ENCODE results near the gene FUZ. TPM values are rescaled to one million over a fixed set of nuclear protein-coding genes. Genes with fewer than 3 reads are reported as not detected.

The FUZ gene
- total RNA-seq, 1 donor from 2014 or later, result 26.8 TPM

- no peaks in the 10 kb centered on the region for H3K9me3 Mint-ChIP-seq
- TF ChIP-seq CTCF (conservative IDR thresholded peaks at IDR 0.05), result no peak
- H3K36me3 Mint-ChIP-seq, result peaks cover 30% of the 10 kb centered on the region
- H3K4me1 Mint-ChIP-seq (ENCODE audit: unreplicated experiment), result peaks cover 4% of the 10 kb centered on the region
- H3K27ac Mint-ChIP-seq, result no peak overlapping the region
- H3K27me3 Mint-ChIP-seq, result no peaks in the 10 kb centered on the region
- no peak for DNase-seq (ENCODE audit: extremely low spot score, unreplicated experiment)
- H3K4me3 Mint-ChIP-seq, result no peak overlapping the region
These were observed 24.3 kb upstream of the FUZ start for GRCh38 chr19:49837425-49837824.

GRCh38 chr19:49837009-49837310 is 23.9 kb upstream of the FUZ start:
- peak; percentile 62 for DNase-seq (ENCODE audit: extremely low spot score, unreplicated experiment)
- Mint-ChIP-seq H3K9me3 (no peaks in the 10 kb centered on the region), H3K4me3 (no peak overlapping the region), H3K36me3 (peaks cover 30% of the 10 kb centered on the region), H3K27ac (no peak overlapping the region), H3K4me1 (ENCODE audit: unreplicated experiment) (peaks cover 4% of the 10 kb centered on the region), H3K27me3 (no peaks in the 10 kb centered on the region)
- no peak for TF ChIP-seq CTCF (conservative IDR thresholded peaks at IDR 0.05)

GRCh38 chr19:49836176-49837008 is 23.3 kb upstream of the FUZ start:
- H3K27ac Mint-ChIP-seq, result no peak overlapping the region
- no peak overlapping the region for H3K4me3 Mint-ChIP-seq
- no peaks in the 10 kb centered on the region for H3K27me3 Mint-ChIP-seq
- peaks cover 4% of the 10 kb centered on the region for H3K4me1 Mint-ChIP-seq (ENCODE audit: unreplicated experiment)
- no peaks in the 10 kb centered on the region for H3K9me3 Mint-ChIP-seq
- H3K36me3 Mint-ChIP-seq, result peaks cover 30% of the 10 kb centered on the region
- TF ChIP-seq CTCF (conservative IDR thresholded peaks at IDR 0.05), result no peak
- DNase-seq (ENCODE audit: extremely low spot score, unreplicated experiment), result no peak

- no peak for TF ChIP-seq CTCF (conservative IDR thresholded peaks at IDR 0.05)
- Mint-ChIP-seq H3K36me3 (peaks cover 27% of the 10 kb centered on the region), H3K4me3 (no peak overlapping the region), H3K27ac (no peak overlapping the region), H3K4me1 (ENCODE audit: unreplicated experiment) (peaks cover 4% of the 10 kb centered on the region), H3K27me3 (no peaks in the 10 kb centered on the region), H3K9me3 (no peaks in the 10 kb centered on the region)
- DNase-seq (ENCODE audit: extremely low spot score, unreplicated experiment), result no peak
These were observed 22.5 kb upstream of the FUZ start for GRCh38 chr19:49835562-49835961.

GRCh38 chr19:49833599-49833998 is 20.5 kb upstream of the FUZ start:
- H3K36me3 Mint-ChIP-seq, result peaks cover 16% of the 10 kb centered on the region

More at GRCh38 chr19:49833599-49833998, 20.5 kb upstream of the FUZ start:
- Mint-ChIP-seq H3K4me1 (ENCODE audit: unreplicated experiment) (peaks cover 4% of the 10 kb centered on the region), H3K9me3 (no peaks in the 10 kb centered on the region), H3K27me3 (no peaks in the 10 kb centered on the region), H3K4me3 (no peak overlapping the region), H3K27ac (no peak overlapping the region)
- DNase-seq (ENCODE audit: extremely low spot score, unreplicated experiment), result no peak
- TF ChIP-seq CTCF (conservative IDR thresholded peaks at IDR 0.05), result no peak
